ENCODE results near the gene UNKL.

The UNKL gene

DNA sequence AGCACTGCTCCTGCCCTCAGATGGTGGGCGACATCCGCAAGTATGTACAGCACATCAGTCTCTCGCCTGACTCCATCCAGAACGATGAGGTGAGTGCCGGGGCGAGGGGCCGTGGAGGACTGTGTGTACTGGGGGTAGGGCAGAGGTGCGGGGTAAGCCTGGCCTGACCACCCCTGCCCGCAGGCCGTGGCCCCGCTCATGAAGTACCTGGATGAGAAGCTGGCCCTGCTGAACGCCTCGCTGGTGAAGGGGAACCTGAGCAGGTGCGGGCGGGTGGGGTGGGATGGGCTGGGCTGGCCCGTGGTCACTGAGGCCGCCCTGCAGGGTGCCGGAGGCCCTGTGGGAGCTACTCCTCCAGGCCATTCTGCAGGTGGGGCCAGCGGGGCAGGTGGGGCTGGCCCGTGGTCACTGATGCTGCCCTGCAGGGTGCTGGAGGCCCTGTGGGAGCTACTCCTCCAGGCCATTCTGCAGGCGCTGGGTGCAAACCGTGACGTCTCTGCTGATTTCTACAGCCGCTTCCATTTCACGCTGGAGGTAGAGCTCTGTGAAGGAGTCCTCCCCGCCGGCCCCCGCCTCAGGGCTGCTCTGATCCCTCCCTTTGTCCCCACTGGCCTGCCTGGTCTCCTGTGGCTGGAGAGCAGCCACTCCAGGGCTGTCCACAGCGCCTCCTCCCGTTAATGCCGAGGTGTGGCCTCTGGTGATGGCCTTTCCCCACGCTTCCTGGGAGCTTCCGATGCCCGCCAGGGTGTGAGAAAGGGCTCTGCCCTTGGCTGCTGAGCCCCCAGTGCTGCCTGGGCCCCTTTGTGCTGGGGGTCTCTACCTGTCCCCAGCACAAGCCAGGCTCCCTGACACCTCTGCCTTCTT, 67.8 kb downstream of the UNKL start:
- Mint-ChIP-seq H3K27ac (peak overlapping the region; percentile 14), H3K9me3 (no peaks in the 10 kb centered on the region), H3K27me3 (no peaks in the 10 kb centered on the region), H3K4me1 (peaks cover 28 to 47% of the 10 kb centered on the region in 2 donors), H3K36me3 (peaks cover 4 to 16% of the 10 kb centered on the region in 2 donors), H3K4me3 (no peak overlapping the region)
- no peak for DNase-seq
- no peak for ATAC-seq (replicated peaks)

GRCh38 chr16:1345651-1346421, 68.7 kb downstream of the UNKL start:
- peak overlapping the region; percentile 14 for H3K27ac Mint-ChIP-seq
- no peaks in the 10 kb centered on the region for H3K9me3 Mint-ChIP-seq
- H3K4me1 Mint-ChIP-seq = peaks cover 28 to 50% of the 10 kb centered on the region in 2 donors
- peaks cover 4 to 16% of the 10 kb centered on the region in 2 donors for H3K36me3 Mint-ChIP-seq
- H3K27me3 Mint-ChIP-seq = no peaks in the 10 kb centered on the region
- DNase-seq (no peak), ATAC-seq (replicated peaks) (no peak)
- H3K4me3 Mint-ChIP-seq = no peak overlapping the region

- Mint-ChIP-seq H3K36me3 (peaks cover 4 to 13% of the 10 kb centered on the region in 2 donors), H3K4me3 (no peak overlapping the region), H3K27ac (no peak overlapping the region), H3K27me3 (no peaks in the 10 kb centered on the region), H3K4me1 (peaks cover 22 to 43% of the 10 kb centered on the region in 2 donors), H3K9me3 (no peaks in the 10 kb centered on the region)
- ATAC-seq (replicated peaks) (no peak), DNase-seq (no peak)
These were observed 69.4 kb downstream of the UNKL start for GRCh38 chr16:1345087-1345486.

GRCh38 chr16:1344499-1344898, 70.0 kb downstream of the UNKL start:
- Mint-ChIP-seq H3K27me3 (no peaks in the 10 kb centered on the region), H3K36me3 (peaks cover 2 to 10% of the 10 kb centered on the region in 2 donors), H3K4me1 (peaks cover 22 to 37% of the 10 kb centered on the region in 2 donors), H3K27ac (peak overlapping the region; percentile 9), H3K9me3 (no peaks in the 10 kb centered on the region), H3K4me3 (peak overlapping the region in 1 of 2 donors; percentile 13)
- no peak for DNase-seq
- no peak for ATAC-seq (replicated peaks)

- peak overlapping the region; percentile 90 for H3K27ac Mint-ChIP-seq
- no peaks in the 10 kb centered on the region for H3K27me3 Mint-ChIP-seq
- DNase-seq (no peak), ATAC-seq (replicated peaks) (no peak)
- H3K4me3 Mint-ChIP-seq = peak overlapping the region; percentile 50 to 70
- no peaks in the 10 kb centered on the region for H3K9me3 Mint-ChIP-seq
- H3K4me1 Mint-ChIP-seq = peaks cover 21 to 33% of the 10 kb centered on the region in 2 donors
- peaks cover 2 to 7% of the 10 kb centered on the region in 2 donors for H3K36me3 Mint-ChIP-seq
These were observed 70.9 kb downstream of the UNKL start for GRCh38 chr16:1343428-1344242.

- Mint-ChIP-seq H3K4me1 (peaks cover 21 to 33% of the 10 kb centered on the region in 2 donors), H3K27me3 (no peaks in the 10 kb centered on the region), H3K9me3 (no peaks in the 10 kb centered on the region), H3K4me3 (peak overlapping the region; percentile 50 to 70), H3K36me3 (peaks cover 2 to 4% of the 10 kb centered on the region in 2 donors), H3K27ac (peak overlapping the region; percentile 90)
- DNase-seq (peak; percentile 89), ATAC-seq (replicated peaks) (peak; percentile 90)
These were observed 71.7 kb downstream of the UNKL start for GRCh38 chr16:1342526-1343427.

DNA sequence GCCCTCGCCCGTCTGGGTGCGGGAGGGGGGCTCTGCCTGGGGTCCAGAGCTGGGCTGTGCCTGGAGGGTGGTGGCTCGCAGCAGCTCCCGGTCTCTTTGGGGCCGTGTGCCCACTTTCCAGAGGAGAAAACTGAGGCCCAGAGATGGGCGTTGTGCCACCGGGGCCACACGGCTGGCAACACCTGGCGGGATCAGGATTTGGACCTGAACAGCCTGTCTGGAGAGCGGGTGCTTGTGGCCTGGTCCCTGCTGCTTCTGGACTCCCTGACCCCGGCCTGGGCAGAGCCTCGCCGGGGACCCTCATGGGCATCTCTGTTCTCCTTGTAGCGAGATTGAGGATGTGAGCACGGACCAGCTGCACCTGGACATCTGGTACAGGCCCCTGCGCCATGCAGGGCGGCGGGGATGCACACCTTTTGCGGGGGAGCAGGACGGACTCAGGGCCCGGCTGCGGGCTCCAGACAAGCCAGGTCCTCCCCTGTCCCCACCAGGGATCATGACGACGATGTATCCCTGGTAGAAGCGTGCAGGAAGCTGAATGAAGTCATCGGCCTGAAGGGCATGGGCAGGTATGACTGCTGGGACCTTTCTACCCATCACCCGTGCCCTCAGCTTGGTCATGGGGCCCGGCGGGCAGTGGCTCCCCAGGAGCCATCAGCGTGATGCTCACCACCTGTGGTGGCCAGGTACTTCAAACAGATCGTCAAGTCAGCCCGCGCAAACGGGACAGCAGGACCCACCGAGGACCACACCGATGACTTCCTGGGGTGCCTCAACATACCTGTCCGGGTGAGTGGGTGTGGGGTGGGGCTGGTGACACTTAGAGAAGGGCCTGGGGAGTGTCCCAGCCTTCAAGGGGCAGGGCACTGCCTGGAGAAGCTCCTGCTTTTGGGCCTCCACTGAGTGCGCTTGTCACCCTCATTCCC, 72.7 kb downstream of the UNKL start:
- ATAC-seq (replicated peaks) (no peak), DNase-seq (no peak)
- H3K4me3 Mint-ChIP-seq = peak overlapping the region; percentile 50 to 70
- H3K27ac Mint-ChIP-seq = peak overlapping the region; percentile 68
- H3K9me3 Mint-ChIP-seq = no peaks in the 10 kb centered on the region
- H3K27me3 Mint-ChIP-seq = peaks cover 0 to 2% of the 10 kb centered on the region in 2 donors
- H3K36me3 Mint-ChIP-seq = no peaks in the 10 kb centered on the region
- peaks cover 21 to 33% of the 10 kb centered on the region in 2 donors for H3K4me1 Mint-ChIP-seq

GRCh38 chr16:1340730-1341494, 73.6 kb downstream of the UNKL start:
- ATAC-seq (replicated peaks) = no peak
- Mint-ChIP-seq H3K27me3 (peaks cover 0 to 8% of the 10 kb centered on the region in 2 donors), H3K36me3 (no peaks in the 10 kb centered on the region), H3K27ac (peak overlapping the region; percentile 39), H3K4me3 (no peak overlapping the region), H3K9me3 (no peaks in the 10 kb centered on the region), H3K4me1 (peaks cover 23 to 33% of the 10 kb centered on the region in 2 donors)
- DNase-seq = no peak

- H3K4me3 Mint-ChIP-seq = no peak overlapping the region
- no peak overlapping the region for H3K27ac Mint-ChIP-seq
- DNase-seq = no peak
- peaks cover 29 to 42% of the 10 kb centered on the region in 2 donors for H3K4me1 Mint-ChIP-seq
- ATAC-seq (replicated peaks) = no peak
- no peaks in the 10 kb centered on the region for H3K36me3 Mint-ChIP-seq
- H3K27me3 Mint-ChIP-seq = peaks cover 4 to 25% of the 10 kb centered on the region in 2 donors
- no peaks in the 10 kb centered on the region for H3K9me3 Mint-ChIP-seq
These were observed 75.4 kb downstream of the UNKL start for GRCh38 chr16:1338855-1339675.

- Mint-ChIP-seq H3K36me3 (no peaks in the 10 kb centered on the region), H3K27ac (no peak overlapping the region), H3K27me3 (peaks cover 4 to 25% of the 10 kb centered on the region in 2 donors), H3K9me3 (no peaks in the 10 kb centered on the region), H3K4me1 (peaks cover 23 to 35% of the 10 kb centered on the region in 2 donors), H3K4me3 (no peak overlapping the region)
- ATAC-seq (replicated peaks) = no peak
- no peak for DNase-seq
These were observed 76.3 kb downstream of the UNKL start for GRCh38 chr16:1338119-1338730.

GRCh38 chr16:1337486-1337885, 77.0 kb downstream of the UNKL start:
- no peak for ATAC-seq (replicated peaks)
- Mint-ChIP-seq H3K4me1 (peaks cover 20 to 32% of the 10 kb centered on the region in 2 donors), H3K4me3 (no peak overlapping the region), H3K27ac (no peak overlapping the region), H3K27me3 (peaks cover 5 to 29% of the 10 kb centered on the region in 2 donors), H3K9me3 (no peaks in the 10 kb centered on the region), H3K36me3 (no peaks in the 10 kb centered on the region)
- DNase-seq = no peak
